ENCODE data around the gene NKPD1.

DNA sequence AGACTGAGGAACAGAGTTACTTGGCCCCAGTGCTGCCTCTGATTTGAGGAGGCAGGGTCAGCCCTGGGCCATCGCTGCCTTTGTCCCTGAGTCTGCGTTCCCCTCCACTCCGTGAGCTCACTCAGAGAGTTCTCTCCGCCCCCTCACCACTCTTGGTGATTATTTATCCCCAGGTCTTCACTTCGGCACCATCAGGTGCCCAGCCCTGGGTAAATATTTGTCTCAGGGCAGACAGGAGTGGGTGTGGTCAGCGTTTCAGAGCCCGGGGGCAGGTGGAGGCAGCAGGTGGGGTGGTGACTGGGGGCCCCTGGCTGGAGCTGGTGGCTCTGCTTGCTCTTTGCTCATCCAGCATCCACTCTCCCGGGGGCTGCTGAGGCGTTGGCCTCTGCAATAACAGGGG, 47.2 kb downstream of the NKPD1 start:
- TF ChIP-seq, protein P1, sequence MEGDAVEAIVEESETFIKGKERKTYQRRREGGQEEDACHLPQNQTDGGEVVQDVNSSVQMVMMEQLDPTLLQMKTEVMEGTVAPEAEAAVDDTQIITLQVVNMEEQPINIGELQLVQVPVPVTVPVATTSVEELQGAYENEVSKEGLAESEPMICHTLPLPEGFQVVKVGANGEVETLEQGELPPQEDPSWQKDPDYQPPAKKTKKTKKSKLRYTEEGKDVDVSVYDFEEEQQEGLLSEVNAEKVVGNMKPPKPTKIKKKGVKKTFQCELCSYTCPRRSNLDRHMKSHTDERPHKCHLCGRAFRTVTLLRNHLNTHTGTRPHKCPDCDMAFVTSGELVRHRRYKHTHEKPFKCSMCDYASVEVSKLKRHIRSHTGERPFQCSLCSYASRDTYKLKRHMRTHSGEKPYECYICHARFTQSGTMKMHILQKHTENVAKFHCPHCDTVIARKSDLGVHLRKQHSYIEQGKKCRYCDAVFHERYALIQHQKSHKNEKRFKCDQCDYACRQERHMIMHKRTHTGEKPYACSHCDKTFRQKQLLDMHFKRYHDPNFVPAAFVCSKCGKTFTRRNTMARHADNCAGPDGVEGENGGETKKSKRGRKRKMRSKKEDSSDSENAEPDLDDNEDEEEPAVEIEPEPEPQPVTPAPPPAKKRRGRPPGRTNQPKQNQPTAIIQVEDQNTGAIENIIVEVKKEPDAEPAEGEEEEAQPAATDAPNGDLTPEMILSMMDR (IDR thresholded peaks at IDR 0.05) = no peak
- TF ChIP-seq EZH2 (IDR thresholded peaks at IDR 0.05; ENCODE audit: borderline replicate concordance, insufficient read depth, low read depth, low read length, poor library complexity, severe bottlenecking) = no peak

All from B cell (primary cell).